ENCODE measurements around the gene DOCK3.

DNA sequence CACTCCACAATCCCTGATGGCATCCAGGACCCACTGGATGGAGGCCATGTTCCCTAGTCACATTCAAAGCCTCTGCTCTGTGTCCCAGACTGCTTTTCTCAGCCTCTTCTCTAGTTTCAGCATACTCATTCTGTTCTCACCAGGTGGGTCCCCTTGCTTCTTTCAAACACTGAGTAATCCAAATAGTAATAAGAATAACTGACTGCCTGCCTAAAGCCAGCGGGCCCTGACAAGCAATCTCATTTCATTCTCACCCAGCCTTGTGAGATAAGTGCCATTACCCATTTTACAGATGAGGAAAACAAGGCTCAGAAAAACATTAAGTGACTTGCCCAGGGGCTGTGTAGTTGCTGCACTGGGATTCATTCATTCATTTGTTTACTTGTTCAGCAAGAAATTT is 32.3 kb upstream of the DOCK3 start:
- no peak for TF ChIP-seq TAF1 (IDR thresholded peaks at IDR 0.05; ENCODE audit: borderline replicate concordance, low read depth, low read length)
- no peak for TF ChIP-seq SMC3 (IDR thresholded peaks at IDR 0.05; ENCODE audit: borderline replicate concordance, low read length)
- no peak for TF ChIP-seq ZBTB4 (CRISPR knock-in tag; IDR thresholded peaks at IDR 0.05)
- TF ChIP-seq HDAC2 (IDR thresholded peaks at IDR 0.05) = no peak
- TF ChIP-seq ELK1 (IDR thresholded peaks at IDR 0.05; ENCODE audit: low read depth, low read length) = no peak
- TF ChIP-seq ETV6 (conservative IDR thresholded peaks at IDR 0.05 in 1 of 2, IDR thresholded peaks at IDR 0.05 in 1 of 2; ENCODE audit: borderline replicate concordance in 1 of 2, low read depth in 1 of 2) = no peak
- TF ChIP-seq CTCF (IDR thresholded peaks at IDR 0.05 in 2 of 3, conservative IDR thresholded peaks at IDR 0.05 in 1 of 3; ENCODE audit: control insufficient read depth in 2 of 3, extremely low read depth in 1 of 3, insufficient read depth in 1 of 3, low read depth in 3 of 3, low read length in 3 of 3) = no peak
- no peak for TF ChIP-seq RFX5 (IDR thresholded peaks at IDR 0.05; ENCODE audit: low read depth, low read length)
